ENCODE measurements around the gene NAGS.
"Not testable (repeated sequence)": the region's sequence is repeated elsewhere in the genome, so short reads cannot be mapped to it uniquely, and the experiment has no call there.

NAGS gene

GRCh38 chr17:44046893-44047292 lies 42.5 kb downstream of the NAGS start:
- not testable (repeated sequence) for DNase-seq

- DNase-seq = no peak
These were observed 45.1 kb downstream of the NAGS start for GRCh38 chr17:44049294-44050060.

GRCh38 chr17:44053125-44053872 lies 48.9 kb downstream of the NAGS start:
- no peak for DNase-seq
